Ovary (tissue), 3 donors: ENCODE results near the gene RALGAPB.

Experiments
- POLR2A ChIP-seq: fragments of 450-650 bp; IDR thresholded peaks from one replicate; pipeline ENCODE4 v1.6.1; 2017; ENCODE audit warnings: antibody characterized with exemption, mild to moderate bottlenecking, moderate library complexity
- TF ChIP-seq, protein P1 (sequence below), 3 donors: fragments of 450-650 bp in 2 of 3; fragments of 200-600 bp in 1 of 3; IDR thresholded peaks; one replicate each; pipeline versions ENCODE4 v1.5.1 to v1.8.0; 2016 to 2022; ENCODE audit warnings: antibody characterized with exemption in 3 of 3, mild to moderate bottlenecking in 1 of 3
- donor health status: DM: no; HTN: no; CAD: no.

DNA sequence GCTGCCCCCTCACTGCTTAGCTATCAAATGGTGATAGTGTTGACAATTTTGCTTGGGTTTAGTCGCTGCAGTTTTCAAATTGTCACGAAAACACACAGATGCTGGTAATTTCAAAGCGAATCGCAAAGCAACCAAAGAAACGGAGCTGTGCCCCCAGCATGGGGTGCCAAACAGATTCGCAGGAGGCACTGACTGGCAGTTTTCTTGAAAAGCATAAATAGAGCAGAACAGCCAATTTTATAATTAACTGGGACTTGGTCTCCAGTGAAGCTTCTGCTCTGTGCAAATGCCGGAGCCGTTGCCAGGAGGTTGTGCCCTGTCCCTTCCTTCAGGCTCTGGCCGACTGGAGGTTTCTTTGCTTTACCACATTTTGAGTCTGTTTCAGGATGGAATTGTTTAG is 147.8 kb downstream of the RALGAPB start:
- TF ChIP-seq, protein P1, sequence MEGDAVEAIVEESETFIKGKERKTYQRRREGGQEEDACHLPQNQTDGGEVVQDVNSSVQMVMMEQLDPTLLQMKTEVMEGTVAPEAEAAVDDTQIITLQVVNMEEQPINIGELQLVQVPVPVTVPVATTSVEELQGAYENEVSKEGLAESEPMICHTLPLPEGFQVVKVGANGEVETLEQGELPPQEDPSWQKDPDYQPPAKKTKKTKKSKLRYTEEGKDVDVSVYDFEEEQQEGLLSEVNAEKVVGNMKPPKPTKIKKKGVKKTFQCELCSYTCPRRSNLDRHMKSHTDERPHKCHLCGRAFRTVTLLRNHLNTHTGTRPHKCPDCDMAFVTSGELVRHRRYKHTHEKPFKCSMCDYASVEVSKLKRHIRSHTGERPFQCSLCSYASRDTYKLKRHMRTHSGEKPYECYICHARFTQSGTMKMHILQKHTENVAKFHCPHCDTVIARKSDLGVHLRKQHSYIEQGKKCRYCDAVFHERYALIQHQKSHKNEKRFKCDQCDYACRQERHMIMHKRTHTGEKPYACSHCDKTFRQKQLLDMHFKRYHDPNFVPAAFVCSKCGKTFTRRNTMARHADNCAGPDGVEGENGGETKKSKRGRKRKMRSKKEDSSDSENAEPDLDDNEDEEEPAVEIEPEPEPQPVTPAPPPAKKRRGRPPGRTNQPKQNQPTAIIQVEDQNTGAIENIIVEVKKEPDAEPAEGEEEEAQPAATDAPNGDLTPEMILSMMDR (IDR thresholded peaks at IDR 0.05), result no peak
- no peak for TF ChIP-seq POLR2A
